Fibroblast of villous mesenchyme (primary cell): ENCODE data around the gene RUNX2. TPM values are rescaled to one million over a fixed set of nuclear protein-coding genes. Genes with fewer than 3 reads are reported as not detected.
A peak's percentile ranks its signal among the peaks of the same experiment; 100 is the strongest.

ENCODE experiments used
- DNase-seq: peaks from one replicate; pipeline ENCODE4 v3.0.0-alpha.2; 2010; ENCODE audit warnings: low read depth
- H3K4me3 ChIP-seq: 2 replicates; pipeline ENCODE4 v1.5.1; 2011; ENCODE audit warnings: low read depth, mild to moderate bottlenecking, low read length
- CTCF ChIP-seq: IDR thresholded peaks from 2 replicates; pipeline ENCODE4 v1.5.1; 2012; ENCODE audit warnings: low read depth, mild to moderate bottlenecking, low read length; ENCODE audit not compliant: insufficient read depth
- total RNA-seq: library from RNA; depleted of rRNA; stranded (reverse); fragments of >200 nt; gene quantifications from 2 replicates; pipeline ENCODE4 v1.2.3, GENCODE V29; 2012

The RUNX2 gene
- total RNA-seq, 1 donor: 8.6 TPM

GRCh38 chr6:45441851-45442453 lies 113.8 kb downstream of the RUNX2 start:
- no peak overlapping the region for H3K4me3 ChIP-seq
- no peak for TF ChIP-seq CTCF
- DNase-seq: peak; percentile 66

- no peak for TF ChIP-seq CTCF
- no peak overlapping the region for H3K4me3 ChIP-seq
- DNase-seq: no peak
Observed at GRCh38 chr6:45442716-45443115, 114.6 kb downstream of the RUNX2 start.

GRCh38 chr6:45445364-45445748 lies 117.2 kb downstream of the RUNX2 start:
- DNase-seq: no peak
- no peak overlapping the region for H3K4me3 ChIP-seq
- no peak for TF ChIP-seq CTCF

- no peak overlapping the region for H3K4me3 ChIP-seq
- no peak for TF ChIP-seq CTCF
- DNase-seq: peak; percentile 99
Observed at GRCh38 chr6:45445749-45446549, 117.8 kb downstream of the RUNX2 start.

GRCh38 chr6:45447005-45447404 lies 118.9 kb downstream of the RUNX2 start:
- TF ChIP-seq CTCF: no peak
- DNase-seq: no peak
- no peak overlapping the region for H3K4me3 ChIP-seq

- no peak for DNase-seq
- no peak for TF ChIP-seq CTCF
- no peak overlapping the region for H3K4me3 ChIP-seq
Observed at GRCh38 chr6:45447716-45448115, 119.6 kb downstream of the RUNX2 start.
